HUES6 (cell line): ENCODE data around the gene VANGL1.

ENCODE experiments used
- H3K27ac ChIP-seq: 2 replicates; pipeline ENCODE4 v1.7.0; 2013; ENCODE audit warnings: low read depth, mild to moderate bottlenecking, low read length, inconsistent platforms
- H3K27me3 ChIP-seq: 2 replicates; pipeline ENCODE4 v1.6.1; 2013; ENCODE audit warnings: low read length; ENCODE audit not compliant: control insufficient read depth, insufficient read depth
- H3K36me3 ChIP-seq: 2 replicates; pipeline ENCODE4 v1.6.1; 2013; ENCODE audit warnings: low read length; ENCODE audit not compliant: control insufficient read depth, insufficient read depth
- H3K4me1 ChIP-seq: 2 replicates; pipeline ENCODE4 v1.6.1; 2013; ENCODE audit warnings: low read length; ENCODE audit not compliant: control insufficient read depth, insufficient read depth
- H3K4me3 ChIP-seq: 2 replicates; pipeline ENCODE4 v1.5.1; 2013; ENCODE audit warnings: low read depth, low read length
- H3K9ac ChIP-seq: one replicate; pipeline ENCODE4 v1.6.1; 2013; ENCODE audit warnings: mild to moderate bottlenecking, low read length
- H3K9me3 ChIP-seq: 2 replicates; pipeline ENCODE4 v1.6.1; 2013; ENCODE audit warnings: low read depth, low read length; ENCODE audit not compliant: control insufficient read depth, insufficient read depth

The VANGL1 gene

DNA sequence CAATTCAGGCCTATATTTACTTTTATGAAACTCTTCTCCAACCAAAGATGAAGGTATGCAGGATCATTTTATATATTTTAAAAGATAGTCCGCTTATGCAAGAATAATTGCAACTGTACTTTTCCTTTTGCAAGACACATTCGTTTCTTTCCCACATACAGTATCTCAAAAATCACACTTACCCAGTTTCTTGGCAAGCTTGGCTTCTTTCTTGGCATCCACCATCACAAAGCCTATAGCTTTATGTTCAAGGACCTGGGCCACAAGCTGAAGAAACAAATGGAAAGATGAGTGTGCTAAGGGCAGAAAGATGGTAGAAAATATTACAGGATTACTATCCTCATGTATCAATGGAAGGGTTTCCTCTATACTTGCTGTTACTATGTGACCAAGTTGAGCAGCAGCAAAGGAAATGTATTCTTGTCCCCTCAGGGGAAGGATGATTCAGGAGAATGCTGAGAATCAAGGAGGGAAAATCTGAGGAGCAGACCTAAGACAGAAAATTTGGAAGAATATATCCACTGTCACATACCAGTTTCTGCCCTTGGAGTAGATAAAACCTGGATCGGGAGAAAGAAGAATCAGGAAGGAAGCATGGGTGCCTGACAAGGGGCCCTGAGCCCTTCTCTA is 103.0 kb downstream of the VANGL1 start:
- H3K36me3 ChIP-seq: no peaks in the 10 kb centered on the region
- H3K27me3 ChIP-seq: no peaks in the 10 kb centered on the region
- no peaks in the 10 kb centered on the region for H3K9me3 ChIP-seq
- no peak overlapping the region for H3K4me3 ChIP-seq
- no peak overlapping the region for H3K9ac ChIP-seq
- peaks cover 5% of the 10 kb centered on the region; the same call in 1 of the 2 replicates for H3K4me1 ChIP-seq
- no peak overlapping the region for H3K27ac ChIP-seq

DNA sequence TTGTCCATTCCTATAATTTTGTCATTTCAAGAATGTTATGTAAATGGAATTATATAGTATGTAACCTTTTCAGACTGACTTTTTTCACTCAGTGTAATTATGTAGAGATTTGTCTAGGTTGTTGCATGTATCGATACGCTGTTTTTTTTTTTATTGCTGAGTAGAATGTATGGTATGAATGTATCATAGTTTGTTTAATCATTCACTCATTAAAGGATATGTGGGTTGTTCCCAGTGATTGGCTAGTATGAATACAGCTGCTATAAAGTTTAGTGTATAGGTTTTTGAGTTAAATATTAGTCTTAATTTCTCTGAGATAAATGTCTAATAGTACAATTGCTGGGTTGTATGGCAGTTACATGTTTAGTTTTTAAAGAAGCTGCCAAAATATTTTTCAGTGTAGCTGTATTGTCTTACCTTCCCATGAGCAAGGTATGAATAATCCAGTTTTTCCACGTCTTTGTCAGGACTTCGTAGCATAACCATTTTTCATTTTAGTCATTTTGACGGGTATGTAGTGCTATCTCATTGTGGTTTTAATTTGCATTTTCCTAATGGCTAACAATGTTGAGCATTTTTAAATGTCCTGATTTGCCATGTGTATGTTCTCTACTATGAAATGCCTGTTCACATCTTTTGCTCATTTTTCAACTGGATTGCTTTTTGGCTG is 104.4 kb downstream of the VANGL1 start:
- Histone ChIP-seq H3K36me3 (no peaks in the 10 kb centered on the region), H3K9me3 (no peaks in the 10 kb centered on the region), H3K27me3 (no peaks in the 10 kb centered on the region), H3K9ac (no peak overlapping the region), H3K4me1 (peaks cover 5% of the 10 kb centered on the region; the same call in 1 of the 2 replicates), H3K4me3 (no peak overlapping the region), H3K27ac (no peak overlapping the region)
